ENCODE results near the gene WDFY4.

The WDFY4 gene

GRCh38 chr10:48740015-48740707 is 55.5 kb downstream of the WDFY4 start:
- Histone ChIP-seq H2AFZ (ENCODE audit: low read length) (no peak overlapping the region), H4K20me1 (ENCODE audit: insufficient read depth, low read length, poor library complexity, severe bottlenecking) (no peaks in the 10 kb centered on the region), H3K9me3 (ENCODE audit: insufficient read depth, low read depth, low read length) (no peaks in the 10 kb centered on the region), H3K9ac (ENCODE audit: low read depth, low read length, poor library complexity, severe bottlenecking) (no peak overlapping the region), H3K27me3 (ENCODE audit: insufficient read depth, low read length, poor library complexity, severe bottlenecking) (no peaks in the 10 kb centered on the region), H3F3A (ENCODE audit: low read depth) (no peaks in the 10 kb centered on the region), H3K9me2 (replicated peaks; ENCODE audit: low read depth, low read length) (no peaks in the 10 kb centered on the region), H3K36me3 (ENCODE audit: insufficient read depth, low read length) (no peaks in the 10 kb centered on the region), H3K4me1 (ENCODE audit: insufficient read depth, low read length, poor library complexity, severe bottlenecking) (no peaks in the 10 kb centered on the region), H3K79me2 (ENCODE audit: insufficient read depth, low read length) (no peaks in the 10 kb centered on the region), H3K4me3 (ENCODE audit: low read length, poor library complexity, severe bottlenecking) (no peak overlapping the region), H3K4me2 (ENCODE audit: low read depth, low read length, poor library complexity, severe bottlenecking) (no peak overlapping the region)
- TF ChIP-seq EZH2phosphoT487 (IDR thresholded peaks at IDR 0.05; ENCODE audit: borderline replicate concordance), result no peak
- no peak for TF ChIP-seq CTCF (conservative IDR thresholded peaks at IDR 0.05; ENCODE audit: low read length)

DNA sequence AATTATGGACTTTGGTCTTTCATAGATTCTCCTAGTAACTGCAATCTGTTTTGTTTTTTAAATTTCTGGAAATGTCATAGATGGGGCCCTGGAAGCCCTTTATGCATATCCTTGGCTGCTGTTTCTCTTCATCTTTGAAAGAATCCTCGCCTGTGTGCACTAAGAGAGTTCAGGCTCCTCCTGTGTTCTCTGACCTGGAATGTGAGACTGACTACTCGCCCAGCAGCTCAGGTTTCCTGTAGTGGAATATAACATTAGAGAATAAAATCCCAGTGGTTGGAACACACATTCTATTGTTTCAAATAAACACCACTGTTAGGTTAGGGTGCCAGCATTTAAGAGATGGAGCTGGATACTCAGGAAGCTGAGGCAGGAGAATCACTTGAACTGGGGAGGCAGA is 56.3 kb downstream of the WDFY4 start:
- Histone ChIP-seq H3K4me2 (ENCODE audit: low read depth, low read length, poor library complexity, severe bottlenecking) (no peak overlapping the region), H3K27me3 (ENCODE audit: insufficient read depth, low read length, poor library complexity, severe bottlenecking) (no peaks in the 10 kb centered on the region), H3K79me2 (ENCODE audit: insufficient read depth, low read length) (no peaks in the 10 kb centered on the region), H3K4me1 (ENCODE audit: insufficient read depth, low read length, poor library complexity, severe bottlenecking) (no peaks in the 10 kb centered on the region), H3K36me3 (ENCODE audit: insufficient read depth, low read length) (no peaks in the 10 kb centered on the region), H3F3A (ENCODE audit: low read depth) (no peaks in the 10 kb centered on the region), H3K9me2 (replicated peaks; ENCODE audit: low read depth, low read length) (no peaks in the 10 kb centered on the region), H3K4me3 (ENCODE audit: low read length, poor library complexity, severe bottlenecking) (no peak overlapping the region), H4K20me1 (ENCODE audit: insufficient read depth, low read length, poor library complexity, severe bottlenecking) (no peaks in the 10 kb centered on the region), H2AFZ (ENCODE audit: low read length) (no peak overlapping the region), H3K9ac (ENCODE audit: low read depth, low read length, poor library complexity, severe bottlenecking) (no peak overlapping the region), H3K9me3 (ENCODE audit: insufficient read depth, low read depth, low read length) (no peaks in the 10 kb centered on the region)
- TF ChIP-seq EZH2phosphoT487 (IDR thresholded peaks at IDR 0.05; ENCODE audit: borderline replicate concordance) (no peak), CTCF (conservative IDR thresholded peaks at IDR 0.05; ENCODE audit: low read length) (no peak)

- Histone ChIP-seq H2AFZ (ENCODE audit: low read length) (no peak overlapping the region), H3K36me3 (ENCODE audit: insufficient read depth, low read length) (no peaks in the 10 kb centered on the region), H3K9ac (ENCODE audit: low read depth, low read length, poor library complexity, severe bottlenecking) (no peak overlapping the region), H4K20me1 (ENCODE audit: insufficient read depth, low read length, poor library complexity, severe bottlenecking) (no peaks in the 10 kb centered on the region), H3F3A (ENCODE audit: low read depth) (no peaks in the 10 kb centered on the region), H3K27me3 (ENCODE audit: insufficient read depth, low read length, poor library complexity, severe bottlenecking) (peaks cover 6% of the 10 kb centered on the region), H3K4me2 (ENCODE audit: low read depth, low read length, poor library complexity, severe bottlenecking) (no peak overlapping the region), H3K4me1 (ENCODE audit: insufficient read depth, low read length, poor library complexity, severe bottlenecking) (no peaks in the 10 kb centered on the region), H3K9me2 (replicated peaks; ENCODE audit: low read depth, low read length) (no peaks in the 10 kb centered on the region), H3K9me3 (ENCODE audit: insufficient read depth, low read depth, low read length) (no peaks in the 10 kb centered on the region; the same call in 1 of the 2 replicates), H3K4me3 (ENCODE audit: low read length, poor library complexity, severe bottlenecking) (no peak overlapping the region), H3K79me2 (ENCODE audit: insufficient read depth, low read length) (no peaks in the 10 kb centered on the region)
- no peak for TF ChIP-seq EZH2phosphoT487 (IDR thresholded peaks at IDR 0.05; ENCODE audit: borderline replicate concordance)
Measured at GRCh38 chr10:48742891-48743860, 58.5 kb downstream of the WDFY4 start.
